HUDEP-2 (cell line): Measurements from ENCODE around the gene SYT17.

Source experiments
- DNase-seq, 76 experiments: peaks; one replicate each; lab custom pipeline; 2025; ENCODE audit not compliant: unreplicated experiment in 76 of 76; lab: John Stamatoyannopoulos, UW

SYT17 gene

DNA sequence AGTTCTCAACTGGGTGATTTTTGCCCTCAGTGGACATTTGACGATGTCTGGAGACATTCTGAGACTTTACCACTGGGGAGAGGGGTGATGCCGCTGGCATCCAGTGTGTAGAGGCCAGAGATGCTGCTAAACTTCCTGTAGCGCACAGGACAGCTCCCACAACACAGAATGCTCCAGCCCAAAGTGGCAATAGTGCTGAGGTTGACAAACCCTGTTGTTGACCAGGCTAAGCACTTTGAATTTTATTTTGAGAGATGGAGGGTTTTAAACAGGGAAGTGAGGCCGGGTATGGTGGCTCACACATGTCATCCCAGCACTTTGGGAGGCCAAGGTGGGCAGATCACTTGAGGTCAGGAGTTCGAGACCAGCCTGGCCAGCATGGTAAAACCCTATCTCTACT lies 44.0 kb downstream of the SYT17 start:
- no peak for DNase-seq

DNA sequence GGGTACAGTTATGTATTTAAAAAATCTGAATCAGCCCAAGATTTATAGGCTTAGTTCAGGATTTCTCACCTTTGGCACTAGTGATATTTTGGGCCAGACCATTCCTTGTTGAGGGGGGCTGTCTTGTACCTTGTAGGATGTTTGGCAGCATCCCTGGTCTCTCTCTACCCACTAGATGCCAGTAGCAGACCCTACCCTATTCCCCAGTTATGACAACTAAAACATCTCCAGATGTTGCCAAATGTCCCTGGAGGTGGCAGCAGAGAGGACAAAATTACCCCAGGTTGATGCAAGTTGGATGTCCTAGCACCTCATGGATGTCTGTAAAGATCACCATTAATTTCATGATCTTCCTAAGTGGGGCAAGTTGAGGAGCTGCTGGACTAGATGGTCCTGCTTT lies 45.8 kb downstream of the SYT17 start:
- DNase-seq = peak in 1 of 76 experiments; percentile 6

DNA sequence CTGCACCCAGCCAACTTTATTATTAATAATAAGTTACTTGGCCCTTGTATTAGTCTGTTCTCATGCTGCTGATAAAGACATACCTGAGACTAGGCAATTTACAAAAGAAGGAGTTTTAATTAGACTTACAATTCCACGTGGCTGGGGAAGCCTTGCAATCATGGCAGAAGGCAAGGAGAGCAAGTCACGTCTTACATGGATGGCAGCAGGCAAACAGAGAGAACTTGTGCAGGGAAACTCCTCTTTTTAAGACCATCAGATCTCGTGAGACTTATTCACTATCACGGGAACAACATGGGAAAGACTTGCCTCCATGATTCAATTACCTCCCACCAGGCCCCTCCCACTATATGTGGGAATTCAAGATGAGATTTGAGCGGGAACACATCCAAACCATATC lies 47.7 kb downstream of the SYT17 start:
- DNase-seq = no peak

DNA sequence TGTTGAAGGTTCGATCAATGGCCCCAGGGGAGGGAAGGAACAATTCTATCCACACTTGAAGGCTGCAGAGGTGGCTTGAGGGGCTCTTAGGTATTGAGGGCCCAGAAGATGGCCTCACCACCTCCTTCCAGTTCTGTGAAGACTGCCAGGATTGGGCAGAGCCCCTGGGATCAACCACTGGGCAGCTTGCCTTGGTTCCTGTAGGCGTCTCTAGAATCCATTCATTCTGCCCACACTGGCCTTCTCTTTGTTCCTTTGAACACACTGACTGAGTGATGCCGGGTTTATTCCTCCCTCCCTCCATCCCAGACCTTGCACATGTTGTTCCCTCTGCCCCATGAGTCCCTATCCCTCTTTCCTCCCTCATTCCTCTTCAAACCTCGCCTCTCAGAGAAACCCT lies 50.5 kb downstream of the SYT17 start:
- no peak for DNase-seq

DNA sequence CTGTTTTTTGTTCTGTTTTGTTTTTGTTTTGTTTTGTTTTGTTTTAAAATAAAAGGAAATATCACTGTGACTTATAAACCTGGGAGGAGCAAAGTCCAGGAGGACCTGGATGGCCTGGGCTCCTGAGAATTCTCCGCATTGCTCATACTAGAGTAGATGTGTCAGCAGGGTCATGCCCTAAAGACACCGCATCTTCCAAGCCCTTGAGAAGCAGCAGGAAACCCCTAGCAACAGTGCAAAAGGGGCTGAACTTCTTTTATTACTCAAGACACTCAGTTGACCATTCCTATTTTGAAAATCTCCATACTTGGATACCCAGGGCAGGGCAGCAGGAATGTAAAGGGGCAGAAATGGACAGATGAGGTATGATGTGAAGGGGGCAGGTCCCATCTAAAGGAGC lies 51.8 kb downstream of the SYT17 start:
- no peak for DNase-seq

DNA sequence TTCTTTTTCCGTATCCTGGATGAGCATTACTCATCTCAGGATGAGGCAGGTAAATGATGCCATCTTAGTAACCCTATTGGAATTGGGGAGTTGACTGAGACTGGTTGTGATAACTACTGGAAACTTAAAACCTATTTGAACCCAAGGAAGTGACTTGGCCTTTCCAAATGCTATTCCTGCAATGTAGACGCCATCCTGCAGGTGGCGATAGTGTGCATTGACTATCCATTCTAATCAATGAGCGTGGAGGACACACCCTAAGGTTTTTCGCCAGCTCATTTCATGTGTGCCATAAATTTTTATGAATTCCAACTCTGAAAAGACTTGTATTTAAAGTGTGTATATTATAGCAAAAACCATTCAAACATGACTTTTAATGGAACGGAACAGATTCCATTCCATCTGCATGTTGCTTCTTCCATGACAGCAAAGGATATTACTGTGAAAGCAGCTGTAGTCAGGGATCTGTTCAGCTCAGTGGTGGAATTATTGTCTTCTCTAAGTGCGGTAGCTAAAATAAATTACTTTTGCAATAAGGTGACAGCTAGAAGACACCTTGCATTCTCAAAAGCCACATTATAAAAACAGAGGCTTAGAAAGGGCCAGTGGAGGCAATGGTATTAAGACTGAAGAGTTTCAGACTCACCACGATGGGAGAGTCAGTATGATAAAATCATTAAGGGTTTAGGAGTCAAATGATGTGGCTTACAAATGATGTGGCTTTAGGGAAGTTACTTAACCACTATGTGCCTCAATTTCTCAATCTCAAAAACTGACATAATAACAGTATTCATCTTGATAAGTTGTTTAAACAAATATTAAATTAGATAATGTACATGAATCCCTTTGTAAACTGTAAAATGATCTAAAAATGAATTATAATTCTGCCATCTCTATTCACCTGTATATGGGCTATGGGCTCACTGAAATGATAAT lies 55.5 kb downstream of the SYT17 start:
- DNase-seq = peak in 54 of 76 experiments; percentile 1 to 60 (median 27)

DNA sequence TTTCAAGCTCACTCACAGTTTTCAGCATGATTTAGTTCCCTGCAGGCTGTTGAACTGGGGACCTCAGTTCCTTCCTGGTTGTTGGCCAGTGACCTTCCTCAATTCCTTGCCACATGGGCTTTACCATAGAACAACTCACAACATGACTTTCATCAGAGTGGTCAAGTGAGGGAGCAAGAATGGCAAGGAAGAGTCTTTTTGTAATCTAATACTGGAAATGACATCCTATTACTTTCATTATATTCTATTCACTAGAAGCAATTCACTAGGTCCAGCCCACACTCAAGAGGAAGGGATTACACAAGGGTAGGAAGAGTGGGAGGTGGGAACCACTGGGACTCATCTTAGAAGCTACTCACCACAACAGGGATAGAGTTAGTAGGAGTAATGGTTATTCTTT lies 57.6 kb downstream of the SYT17 start:
- DNase-seq = no peak

DNA sequence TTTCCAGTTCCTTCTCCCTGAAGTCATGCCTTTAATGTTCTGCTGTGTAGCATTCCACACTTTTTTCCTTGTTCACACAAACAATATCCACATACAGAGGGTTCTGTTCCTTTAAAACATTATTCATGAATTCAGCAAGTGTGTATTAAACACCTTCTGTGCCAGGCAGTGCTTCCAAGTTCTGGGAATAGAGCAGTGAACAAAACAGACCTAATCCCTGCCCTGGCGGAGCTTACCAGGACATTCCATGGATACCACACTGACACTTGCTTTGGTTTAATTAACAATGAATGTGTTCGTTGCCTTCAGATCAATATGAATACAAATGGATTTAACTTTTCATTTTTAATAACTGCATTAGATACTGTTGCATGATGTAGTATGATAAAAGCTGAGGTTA lies 59.6 kb downstream of the SYT17 start:
- no peak for DNase-seq

DNA sequence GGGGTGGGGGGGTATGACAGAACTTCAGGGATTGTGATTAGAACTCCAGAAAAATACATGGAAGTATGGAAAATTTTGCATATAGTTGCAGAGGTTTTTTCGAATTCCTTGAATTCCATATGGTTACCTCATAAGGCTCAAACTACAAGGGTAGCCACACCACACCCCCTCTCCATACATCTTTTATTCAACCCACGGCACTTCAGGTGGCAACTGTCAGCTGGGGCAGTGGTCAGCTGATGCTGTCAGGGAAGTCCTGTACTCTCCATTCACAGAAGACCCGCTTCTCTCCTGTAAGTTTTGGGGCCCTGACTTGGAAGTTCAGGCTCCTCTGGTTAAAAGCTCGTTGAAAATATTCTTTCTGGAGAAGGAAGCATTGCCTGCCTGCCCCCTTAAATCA lies 60.0 kb downstream of the SYT17 start:
- no peak for DNase-seq

DNA sequence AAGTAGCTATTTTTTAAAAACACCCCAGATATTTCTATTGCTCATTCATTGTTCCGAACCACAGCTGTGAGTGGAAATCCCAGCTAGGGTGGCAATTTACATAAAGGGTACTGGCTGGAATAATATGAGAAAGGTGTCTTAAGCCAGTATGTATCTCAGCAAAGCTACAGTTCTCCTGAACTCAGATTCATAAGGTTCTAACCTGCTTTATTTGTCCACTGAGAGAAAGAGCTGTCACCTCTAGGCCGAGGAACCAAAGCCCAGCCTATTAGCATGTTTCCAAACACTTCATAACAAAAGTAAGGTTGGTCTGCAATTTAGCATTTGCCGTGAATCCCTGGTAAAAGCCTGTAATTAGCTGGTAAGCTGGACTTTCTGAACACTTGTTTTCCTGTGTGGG lies 60.5 kb downstream of the SYT17 start:
- DNase-seq = no peak

DNA sequence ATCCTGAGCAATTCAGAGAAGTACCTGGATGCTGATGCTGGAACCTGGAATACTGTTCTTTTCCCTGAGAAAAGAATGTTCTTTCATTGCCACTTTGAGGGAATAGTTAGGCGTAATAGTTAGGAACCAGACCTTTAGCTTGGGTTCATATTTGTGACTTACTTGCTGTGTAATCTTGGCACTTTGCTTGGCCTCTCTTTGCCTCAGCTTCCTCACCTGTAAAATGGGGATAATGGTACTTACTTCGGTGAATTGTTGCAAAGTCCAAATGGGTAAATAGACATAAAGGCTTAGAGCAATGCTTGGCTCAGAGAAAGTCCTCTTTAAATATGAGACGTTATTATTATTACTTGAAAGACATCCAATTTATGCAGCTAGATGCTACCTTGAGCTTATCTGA lies 62.5 kb downstream of the SYT17 start:
- DNase-seq = no peak

DNA sequence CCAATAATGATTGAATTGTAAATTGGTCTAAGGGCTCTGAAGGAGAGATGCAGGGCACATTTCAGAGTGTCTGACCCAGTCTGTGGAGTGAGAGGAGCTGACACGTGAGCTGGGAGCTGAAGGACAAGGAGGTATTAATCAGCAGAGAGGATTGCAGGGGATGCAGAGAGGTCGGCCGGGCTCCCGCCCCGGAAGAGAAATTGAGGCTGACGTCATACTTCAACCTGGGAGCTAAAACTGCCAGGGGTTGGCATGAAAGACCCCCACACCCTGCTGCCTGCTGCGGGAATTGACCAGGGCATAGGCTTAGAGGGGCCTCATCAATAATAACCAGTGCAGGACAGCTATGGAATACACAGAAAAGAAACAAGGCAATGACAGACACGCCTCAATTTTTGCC lies 63.8 kb downstream of the SYT17 start:
- no peak for DNase-seq

DNA sequence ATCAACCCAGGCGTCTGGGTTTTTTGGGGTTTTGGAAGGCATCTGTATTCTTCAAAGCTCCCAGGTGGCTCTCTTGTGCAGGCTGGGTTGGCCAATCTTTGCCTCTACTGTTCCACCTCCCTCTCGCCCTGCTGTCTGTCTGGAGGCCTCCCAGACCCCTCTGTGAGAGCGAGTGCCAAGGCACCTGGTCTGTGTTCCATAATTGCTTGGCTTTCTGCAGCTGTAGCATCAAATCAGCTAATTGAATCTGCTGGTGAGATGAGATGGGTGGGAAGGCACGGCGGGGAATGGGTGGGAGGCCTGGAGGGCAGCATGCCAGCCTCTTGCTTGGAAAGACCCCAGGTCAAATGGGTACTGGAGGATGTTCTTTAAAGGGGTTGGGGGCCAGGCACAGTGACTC lies 64.9 kb downstream of the SYT17 start:
- no peak for DNase-seq

DNA sequence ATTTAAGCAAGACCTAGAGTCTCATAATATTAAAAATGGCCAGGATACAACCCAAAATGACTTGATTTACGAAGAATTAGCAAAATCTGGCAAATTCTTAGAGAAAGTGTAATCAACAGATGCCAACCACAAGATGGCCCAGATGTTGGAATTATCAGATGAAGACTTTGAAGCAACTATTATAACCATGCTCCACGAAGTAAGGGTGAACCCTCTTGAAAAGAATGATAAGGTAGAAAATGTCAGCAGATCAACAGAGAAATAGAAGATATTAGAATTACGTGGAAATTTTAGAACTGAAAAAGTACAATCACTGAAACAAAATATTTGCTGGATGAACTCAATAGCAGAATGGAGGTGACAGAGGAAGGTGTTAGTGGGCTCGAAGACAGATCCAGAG lies 67.4 kb downstream of the SYT17 start:
- DNase-seq = no peak

DNA sequence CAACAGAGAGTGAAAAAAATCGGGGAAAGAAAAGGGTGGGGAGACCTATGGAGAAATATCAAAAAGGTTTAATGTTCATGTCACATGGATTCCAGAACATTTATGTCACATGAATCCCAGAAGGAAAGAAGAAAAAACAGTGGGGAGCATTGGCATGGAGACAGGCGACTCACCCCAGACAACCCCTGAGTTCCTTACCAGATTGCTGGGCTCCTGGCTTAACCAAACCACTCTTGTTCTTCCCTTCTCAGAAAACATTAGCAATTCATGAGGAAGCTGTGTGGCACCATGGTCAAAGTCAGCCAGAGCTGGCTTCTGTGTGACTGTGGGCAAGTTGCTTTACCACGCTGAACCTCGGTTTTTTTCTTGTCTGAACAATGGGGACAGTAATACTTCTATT lies 67.8 kb downstream of the SYT17 start:
- DNase-seq = no peak

DNA sequence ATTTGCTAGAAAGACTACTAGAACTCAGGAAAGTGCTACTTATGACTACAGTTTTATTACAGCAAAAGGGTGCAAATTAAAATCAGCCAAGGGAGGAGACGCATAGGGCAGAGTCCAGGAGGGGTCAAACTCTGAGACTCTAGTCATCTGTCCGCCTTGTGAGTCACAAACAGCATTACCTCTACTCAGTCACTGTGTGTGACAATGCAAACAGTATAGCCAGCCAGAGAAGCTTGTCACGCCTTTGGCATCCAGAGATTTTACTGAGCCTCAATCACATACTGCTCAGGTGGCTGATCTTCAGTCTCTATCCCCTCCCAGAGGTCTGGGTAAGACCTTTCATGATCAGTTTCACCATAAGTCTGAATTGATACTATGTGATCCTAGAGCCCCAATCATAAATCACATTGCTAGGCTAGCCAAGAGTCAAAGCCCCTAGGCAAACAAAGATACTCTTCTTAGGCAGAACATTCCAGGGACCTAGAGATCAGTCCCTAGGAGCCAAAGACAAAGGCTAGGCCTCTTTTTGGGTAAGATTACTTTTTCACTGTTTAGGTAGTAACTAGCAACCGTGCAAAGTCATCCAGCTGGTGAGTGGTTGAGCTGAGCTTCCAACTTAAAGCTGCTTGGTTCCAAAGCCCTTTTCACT lies 68.6 kb downstream of the SYT17 start:
- DNase-seq = peak in 1 of 76 experiments; percentile 3

DNA sequence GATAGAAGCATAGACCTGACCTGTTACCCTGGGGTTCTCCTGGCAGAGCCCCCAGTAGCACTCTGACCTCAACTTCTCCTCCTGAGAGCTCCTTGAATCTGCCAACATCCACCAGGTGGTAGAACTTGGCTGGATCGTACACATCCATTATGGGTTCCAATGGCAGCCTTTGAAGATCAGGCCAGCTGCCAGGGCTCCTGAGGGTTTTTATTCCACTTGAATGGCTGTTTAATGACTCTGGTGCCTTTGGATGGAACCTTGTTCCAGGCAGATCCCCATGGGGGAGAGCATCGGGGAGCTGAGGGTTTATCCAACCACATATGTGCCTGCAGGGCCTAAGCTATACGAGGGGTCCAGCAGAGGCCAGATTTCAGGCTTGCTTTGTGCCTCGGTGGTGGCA lies 70.4 kb downstream of the SYT17 start:
- no peak for DNase-seq

DNA sequence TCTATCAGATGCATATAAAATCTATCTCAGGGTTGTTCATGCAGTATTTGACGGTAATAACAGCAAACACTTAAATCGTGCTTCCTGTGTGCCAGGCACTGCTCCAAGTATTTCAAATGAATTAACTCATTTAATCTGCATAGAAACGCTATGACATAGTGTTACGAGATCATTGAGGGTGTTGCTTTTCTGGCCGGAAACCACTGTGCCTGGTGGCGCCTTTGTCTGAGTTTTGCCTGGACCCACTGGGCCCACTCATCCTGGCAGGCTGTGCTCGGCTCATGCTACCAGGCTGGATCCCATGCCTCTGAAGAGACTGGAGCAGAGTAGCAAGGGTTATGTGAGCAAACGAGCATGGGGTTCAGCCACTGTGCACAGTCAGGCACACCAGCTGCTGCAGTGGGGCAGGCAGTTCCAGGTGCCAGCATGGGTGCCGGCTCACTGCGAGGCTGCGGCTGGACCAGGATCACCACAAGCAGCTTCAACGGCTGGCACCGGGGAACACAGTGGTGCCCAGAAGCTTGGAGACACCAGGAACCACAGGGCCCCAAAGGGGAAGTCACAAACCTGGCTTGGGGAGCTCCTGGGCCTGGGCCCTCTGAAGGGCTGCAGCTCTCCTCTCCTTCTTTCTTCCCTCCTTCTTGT lies 71.6 kb downstream of the SYT17 start:
- no peak for DNase-seq

DNA sequence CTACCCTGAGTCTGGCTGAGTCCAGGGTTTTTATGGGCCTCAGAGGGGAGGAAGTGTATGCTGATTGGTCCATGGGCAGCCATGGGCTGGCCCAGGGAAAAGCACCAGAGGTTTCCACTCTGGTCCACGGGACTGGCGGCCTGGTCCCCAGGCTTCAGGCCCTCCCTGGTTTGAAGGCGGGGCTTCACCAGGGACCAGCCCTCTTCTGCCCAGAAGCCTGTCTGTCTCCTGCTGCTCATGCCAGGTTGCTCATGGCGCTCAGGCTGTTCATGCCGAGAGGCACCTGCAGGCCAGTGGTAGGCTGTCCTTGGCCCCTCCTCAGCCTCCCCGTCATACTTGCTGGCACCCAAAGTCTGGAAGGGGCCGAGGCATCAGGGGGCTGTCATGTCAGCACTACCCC lies 72.5 kb downstream of the SYT17 start:
- DNase-seq = no peak

DNA sequence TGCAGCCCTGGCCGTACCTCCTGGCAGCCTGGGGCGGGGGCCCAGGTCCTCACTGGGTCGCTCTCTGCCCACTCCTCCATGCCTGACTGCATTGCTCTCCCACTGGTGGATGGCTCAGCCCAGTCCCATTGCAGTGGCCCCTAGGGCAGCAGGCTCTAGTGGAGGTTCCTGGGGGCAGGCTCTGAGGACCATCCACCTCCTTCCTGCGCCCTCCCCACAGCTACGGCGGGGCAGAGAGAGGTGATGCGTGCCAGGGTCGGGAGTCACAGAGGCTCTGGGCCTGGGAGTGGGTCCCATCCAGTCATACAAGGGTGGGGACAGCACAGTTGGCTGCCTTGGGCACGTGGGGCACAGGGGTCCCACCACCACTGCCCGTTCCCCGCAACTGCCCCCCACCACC lies 73.5 kb downstream of the SYT17 start:
- no peak for DNase-seq

DNA sequence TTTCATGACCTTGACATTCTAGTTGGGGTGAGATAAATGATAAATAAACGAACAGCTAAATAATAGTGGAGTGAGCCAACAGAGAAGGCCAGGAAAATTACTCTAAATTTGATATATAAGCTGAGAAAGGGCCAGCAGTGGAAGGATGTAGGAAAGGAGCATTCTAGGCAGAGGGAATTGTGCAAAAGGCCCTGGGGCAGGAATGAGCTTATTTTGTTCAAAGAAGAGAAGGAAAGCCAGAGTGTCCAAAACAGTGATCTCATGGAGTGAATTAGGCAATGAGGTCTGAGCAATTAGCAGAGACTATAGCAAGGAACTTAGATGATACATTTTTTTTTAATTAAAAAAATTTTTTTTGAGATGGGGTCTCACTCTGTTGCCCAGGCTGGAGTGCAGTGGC lies 74.1 kb downstream of the SYT17 start:
- no peak for DNase-seq
